ENCODE results near the gene ZNF534. TPM values are rescaled to one million over a fixed set of nuclear protein-coding genes. Genes with fewer than 3 reads are reported as not detected.
"Not testable (repeated sequence)": the region's sequence is repeated elsewhere in the genome, so short reads cannot be mapped to it uniquely, and the experiment has no call there.

The ZNF534 gene
- total and polyA plus RNA-seq, 2 of the 8 experiments (the other 6 are each of a cell fraction or from before 2014, with no cell fraction given), result not detected

GRCh38 chr19:52500991-52501390 lies 72.0 kb downstream of the ZNF534 start:
- H4K5ac ChIP-seq (ENCODE audit: insufficient read length, low read depth, low read length); H3K14ac ChIP-seq (ENCODE audit: insufficient read length); H4K91ac ChIP-seq (replicated peaks; ENCODE audit: insufficient read length, low read length); FAIRE-seq; H3K9ac ChIP-seq (replicated peaks in 1 of 4; ENCODE audit: extremely low read depth in 1 of 4, low read depth in 3 of 4, low read length in 3 of 4); H3K79me2 ChIP-seq (ENCODE audit: control insufficient read depth in 1 of 2, insufficient read depth in 2 of 2, low read length in 2 of 2); H2AK5ac ChIP-seq (ENCODE audit: low read depth, low read length); H3K79me1 ChIP-seq (ENCODE audit: low read depth, low read length); H2BK12ac ChIP-seq (ENCODE audit: low read depth, low read length); H3K4me2 ChIP-seq (ENCODE audit: insufficient read depth in 1 of 2, low read depth in 2 of 2, low read length in 2 of 2); POLR2A ChIA-PET (ENCODE audit: partially characterized antibody); H3K23ac ChIP-seq (ENCODE audit: insufficient read length); H3K56ac ChIP-seq (replicated peaks; ENCODE audit: insufficient read length, low read depth, low read length); H3K36me3 ChIP-seq (ENCODE audit: control insufficient read depth in 2 of 4, insufficient read depth in 4 of 4, low read length in 3 of 4); H2BK120ac ChIP-seq (replicated peaks; ENCODE audit: low read depth, low read length); H4K8ac ChIP-seq (ENCODE audit: extremely low read depth, insufficient read depth, low read length); H4K20me1 ChIP-seq (replicated peaks in 1 of 2; ENCODE audit: control insufficient read depth in 1 of 2, insufficient read depth in 2 of 2, low read length in 2 of 2); H3K23me2 ChIP-seq (ENCODE audit: low read depth, low read length); H3K4ac ChIP-seq (replicated peaks; ENCODE audit: insufficient read length, low read depth, low read length); H3K4me1 ChIP-seq (replicated peaks in 1 of 4; ENCODE audit: control insufficient read depth in 3 of 4, insufficient read depth in 4 of 4, low read length in 3 of 4); H2AFZ ChIP-seq (ENCODE audit: low read length); H3K27ac ChIP-seq (ENCODE audit: low read depth, low read length); DNase-seq (ENCODE audit: low read depth in 1 of 2, low spot score in 2 of 2); H2BK5ac ChIP-seq (ENCODE audit: low read depth, low read length); H2BK15ac ChIP-seq (ENCODE audit: low read length); H2BK20ac ChIP-seq (ENCODE audit: low read length); H3K4me3 ChIP-seq (ENCODE audit: extremely low read depth in 1 of 4, insufficient read depth in 2 of 4, low read depth in 3 of 4, low read length in 4 of 4); H3K18ac ChIP-seq (ENCODE audit: extremely low read depth, low read length); H3K9me3 ChIP-seq (ENCODE audit: insufficient read depth in 2 of 2, low read depth in 1 of 2, low read length in 1 of 2): not testable (repeated sequence)
- peaks cover 3 to 35% (median 27%) of the 10 kb centered on the region in 4 experiments for H3K27me3 ChIP-seq (replicated peaks in 1 of 4; ENCODE audit: control insufficient read depth in 3 of 4, extremely low read depth in 1 of 4, insufficient read depth in 3 of 4, low read length in 3 of 4)
- WGBS, 2 experiments (ENCODE audit: extremely low coverage in 1 of 2, insufficient coverage in 1 of 2, insufficient read length in 1 of 2, insufficient replicate concordance in 2 of 2, low coverage in 1 of 2, low lambda C conversion rate in 2 of 2, missing lambda C conversion rate in 1 of 2), result 39% methylated on average over 11 of the region's 12 CpGs; no CpG with 5 or more reads in 1 of the 2 experiments
- CTCF ChIA-PET (ENCODE audit: partially characterized antibody), result interaction anchor here (0.5 to 0.8 kb wide), 2 partner anchors 13 to 101 kb away, joined by 3 to 4 read pairs; no protein-coding TSS in a partner anchor

Small RNAs within 50 kb of the gene (small RNA-seq; reads per million reads assigned to genes)
- gene AC010332.1 (ENCODE audit: insufficient read depth), result not detected

Other genes starting within 250 kb of the ZNF534 start
- gene PPP2R1A, start 239.1 kb upstream of the ZNF534 start, total RNA-seq (2021; fragmentation: NEBNext Ultra II Directional; extraction: Animal tissue kit (Norgen Biotek cat#: 25700)), result 378 and 382 TPM in 2 replicates
- 380 and 428 TPM in 2 replicates for gene PPP2R1A, start 239.1 kb upstream of the ZNF534 start, polyA plus RNA-seq (2011; rRNA removed)
- gene ZNF766, start 159.6 kb upstream of the ZNF534 start, total RNA-seq (2021; fragmentation: NEBNext Ultra II Directional; extraction: Animal tissue kit (Norgen Biotek cat#: 25700)), result 31.9 and 34.6 TPM in 2 replicates
- gene ZNF766, start 159.6 kb upstream of the ZNF534 start, polyA plus RNA-seq (2011; rRNA removed), result 4.5 and 8.3 TPM in 2 replicates
- gene ZNF480, start 132.0 kb upstream of the ZNF534 start, total RNA-seq (2021; fragmentation: NEBNext Ultra II Directional; extraction: Animal tissue kit (Norgen Biotek cat#: 25700)), result 27.5 and 32.9 TPM in 2 replicates
- gene ZNF480, start 132.0 kb upstream of the ZNF534 start, polyA plus RNA-seq (2011; rRNA removed), result 1.2 and 3.4 TPM in 2 replicates
- 4.9 and 5.4 TPM in 2 replicates for gene ZNF610, start 92.9 kb upstream of the ZNF534 start, total RNA-seq (2021; fragmentation: NEBNext Ultra II Directional; extraction: Animal tissue kit (Norgen Biotek cat#: 25700))
- 2.4 and 3.4 TPM in 2 replicates for gene ZNF610, start 92.9 kb upstream of the ZNF534 start, polyA plus RNA-seq (2011; rRNA removed)
- 8.4 and 11.4 TPM in 2 replicates for gene ZNF880, start 59.2 kb upstream of the ZNF534 start, total RNA-seq (2021; fragmentation: NEBNext Ultra II Directional; extraction: Animal tissue kit (Norgen Biotek cat#: 25700))
- gene ZNF880, start 59.2 kb upstream of the ZNF534 start, polyA plus RNA-seq (2011; rRNA removed), result 22.7 and 25.9 TPM in 2 replicates
- 0.10 and 0.58 TPM in 2 replicates for gene ZNF528, start 31.3 kb upstream of the ZNF534 start, total RNA-seq (2021; fragmentation: NEBNext Ultra II Directional; extraction: Animal tissue kit (Norgen Biotek cat#: 25700))
- gene ZNF528, start 31.3 kb upstream of the ZNF534 start, polyA plus RNA-seq (2011; rRNA removed), result 4.0 and 4.2 TPM in 2 replicates
- 4.2 TPM in 2 replicates for gene ZNF578, start 24.4 kb downstream of the ZNF534 start, total RNA-seq (2021; fragmentation: NEBNext Ultra II Directional; extraction: Animal tissue kit (Norgen Biotek cat#: 25700))
- gene ZNF578, start 24.4 kb downstream of the ZNF534 start, polyA plus RNA-seq (2011; rRNA removed), result 0.91 and 1.6 TPM in 2 replicates
- 23.1 and 25.9 TPM in 2 replicates for gene ZNF808, start 98.5 kb downstream of the ZNF534 start, total RNA-seq (2021; fragmentation: NEBNext Ultra II Directional; extraction: Animal tissue kit (Norgen Biotek cat#: 25700))
- gene ZNF808, start 98.5 kb downstream of the ZNF534 start, polyA plus RNA-seq (2011; rRNA removed), result 2.6 and 3.9 TPM in 2 replicates
- 16.5 and 18.7 TPM in 2 replicates for gene ZNF701, start 141.1 kb downstream of the ZNF534 start, total RNA-seq (2021; fragmentation: NEBNext Ultra II Directional; extraction: Animal tissue kit (Norgen Biotek cat#: 25700))
- 4.9 and 5.2 TPM in 2 replicates for gene ZNF701, start 141.1 kb downstream of the ZNF534 start, polyA plus RNA-seq (2011; rRNA removed)
- 19.4 and 19.7 TPM in 2 replicates for gene ZNF83, start 209.2 kb downstream of the ZNF534 start, total RNA-seq (2021; fragmentation: NEBNext Ultra II Directional; extraction: Animal tissue kit (Norgen Biotek cat#: 25700))
- 9.8 and 13.2 TPM in 2 replicates for gene ZNF83, start 209.2 kb downstream of the ZNF534 start, polyA plus RNA-seq (2011; rRNA removed)

All from H1 (cell line).